Urothelium cell line (cell line): ENCODE results near the gene PIP5K1B.

Experiments
- DNase-seq: peaks from one replicate; pipeline ENCODE4 v3.0.0; 2011; ENCODE audit warnings: low spot score, mixed read lengths
- FAIRE-seq: peaks from 2 replicates; lab custom pipeline; 2011; peaks lifted over from hg19 to GRCh38; lab: Jason Lieb, UNC

PIP5K1B gene

GRCh38 chr9:68732405-68733020, 27.5 kb downstream of the PIP5K1B start:
- DNase-seq (no peak), FAIRE-seq (no peak)

GRCh38 chr9:68733021-68733405, 28.0 kb downstream of the PIP5K1B start:
- no peak for DNase-seq
- FAIRE-seq, result no peak

GRCh38 chr9:68738358-68738757, 33.3 kb downstream of the PIP5K1B start:
- no peak for DNase-seq
- no peak for FAIRE-seq

GRCh38 chr9:68739621-68740174, 34.7 kb downstream of the PIP5K1B start:
- no peak for FAIRE-seq

GRCh38 chr9:68740561-68740960, 35.5 kb downstream of the PIP5K1B start:
- FAIRE-seq (no peak), DNase-seq (no peak)

More at GRCh38 chr9:68739621-68740174, 34.7 kb downstream of the PIP5K1B start:
- no peak for DNase-seq

- DNase-seq (no peak), FAIRE-seq (no peak)
Measured at GRCh38 chr9:68741234-68741633, 36.2 kb downstream of the PIP5K1B start.

GRCh38 chr9:68741704-68742332, 36.8 kb downstream of the PIP5K1B start:
- FAIRE-seq, result no peak

GRCh38 chr9:68742333-68742730, 37.3 kb downstream of the PIP5K1B start:
- DNase-seq (no peak), FAIRE-seq (no peak)

More at GRCh38 chr9:68741704-68742332, 36.8 kb downstream of the PIP5K1B start:
- DNase-seq, result no peak

GRCh38 chr9:68744426-68744825, 39.4 kb downstream of the PIP5K1B start:
- no peak for FAIRE-seq
- no peak for DNase-seq

- DNase-seq, result no peak
- no peak for FAIRE-seq
Measured at GRCh38 chr9:68746525-68746924, 41.5 kb downstream of the PIP5K1B start.

- FAIRE-seq (no peak), DNase-seq (no peak)
Measured at GRCh38 chr9:68747043-68747533, 42.0 kb downstream of the PIP5K1B start.

- no peak for DNase-seq
- no peak for FAIRE-seq
Measured at GRCh38 chr9:68749135-68749534, 44.1 kb downstream of the PIP5K1B start.

- DNase-seq (no peak), FAIRE-seq (no peak)
Measured at GRCh38 chr9:68749579-68750159, 44.6 kb downstream of the PIP5K1B start.

GRCh38 chr9:68750255-68750654, 45.2 kb downstream of the PIP5K1B start:
- no peak for FAIRE-seq
- DNase-seq, result no peak

- DNase-seq, result peak; percentile 41
- no peak for FAIRE-seq
Measured at GRCh38 chr9:68750786-68751185, 45.7 kb downstream of the PIP5K1B start.

- FAIRE-seq (no peak), DNase-seq (no peak)
Measured at GRCh38 chr9:68751556-68751955, 46.5 kb downstream of the PIP5K1B start.

- no peak for FAIRE-seq
- no peak for DNase-seq
Measured at GRCh38 chr9:68755051-68755450, 50.0 kb downstream of the PIP5K1B start.

GRCh38 chr9:68755752-68756151, 50.7 kb downstream of the PIP5K1B start:
- FAIRE-seq (no peak), DNase-seq (no peak)

GRCh38 chr9:68759981-68760673, 55.1 kb downstream of the PIP5K1B start:
- FAIRE-seq, result no peak

GRCh38 chr9:68760674-68761333, 55.8 kb downstream of the PIP5K1B start:
- DNase-seq (no peak), FAIRE-seq (no peak)

More at GRCh38 chr9:68759981-68760673, 55.1 kb downstream of the PIP5K1B start:
- DNase-seq, result no peak

- DNase-seq, result no peak
- FAIRE-seq, result no peak
Measured at GRCh38 chr9:68762570-68762969, 57.5 kb downstream of the PIP5K1B start.
